ENCODE data around the gene RBMXL2.

RBMXL2 gene

DNA sequence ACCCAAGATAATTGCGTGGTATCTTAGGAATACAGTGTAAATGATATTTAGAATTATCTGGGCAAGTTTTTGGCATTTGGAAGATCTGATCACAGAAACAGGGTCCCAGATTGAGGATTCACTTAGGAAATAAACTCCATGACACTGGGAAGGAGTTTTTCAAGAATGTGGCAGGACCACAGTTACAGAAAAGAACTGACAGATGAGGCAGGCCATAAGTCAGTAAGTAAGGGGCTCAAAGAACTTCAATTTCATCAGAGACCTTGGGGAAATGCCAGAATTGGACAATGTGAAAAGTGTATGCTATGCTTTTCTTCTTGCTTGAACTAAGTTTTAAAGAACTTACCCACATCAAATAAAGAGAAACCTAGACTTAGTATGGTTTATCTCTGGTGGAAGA is 49.3 kb downstream of the RBMXL2 start:
- Histone ChIP-seq H3K79me1 (ENCODE audit: low read depth, low read length) (no peaks in the 10 kb centered on the region), H4K91ac (ENCODE audit: low read depth, low read length, poor library complexity) (no peak overlapping the region)

More for the DNA sequence above, 49.3 kb downstream of the RBMXL2 start:
- no peak overlapping the region for H3K23ac ChIP-seq (ENCODE audit: low read depth, low read length, poor library complexity)
- H2BK5ac ChIP-seq (ENCODE audit: low read length), result no peak overlapping the region
- no peaks in the 10 kb centered on the region for H3K4me1 ChIP-seq (ENCODE audit: control insufficient read depth in 2 of 2, insufficient read depth in 1 of 2, low read depth in 1 of 2, low read length in 2 of 2)
- no peak overlapping the region for H2AK5ac ChIP-seq (ENCODE audit: low read depth, low read length)
- H3K4me2 ChIP-seq (ENCODE audit: insufficient read depth, low read length, poor library complexity, severe bottlenecking), result no peak overlapping the region
- no peak overlapping the region for H2BK120ac ChIP-seq (ENCODE audit: low read depth, low read length)
- H2BK15ac ChIP-seq (ENCODE audit: low read length), result no peak overlapping the region
- H3K36me3 ChIP-seq (replicated peaks in 1 of 2; ENCODE audit: control insufficient read depth in 2 of 2, insufficient read depth in 2 of 2, low read length in 2 of 2), result no peaks in the 10 kb centered on the region
- H3K27me3 ChIP-seq (ENCODE audit: control insufficient read depth in 3 of 3, insufficient read depth in 3 of 3, low read depth in 1 of 3, low read length in 3 of 3), result no peaks in the 10 kb centered on the region
- no peak overlapping the region for H3K27ac ChIP-seq (replicated peaks; ENCODE audit: low read length)
- no peak overlapping the region for H3K4me3 ChIP-seq (ENCODE audit: low read length in 2 of 2)
- DNase-seq (ENCODE audit: low spot score), result no peak
- no peaks in the 10 kb centered on the region for H3K9me3 ChIP-seq (replicated peaks in 1 of 2; ENCODE audit: control insufficient read depth in 2 of 2, insufficient read depth in 1 of 2, low read depth in 1 of 2, low read length in 2 of 2)
- H4K8ac ChIP-seq (ENCODE audit: low read depth, low read length), result no peak overlapping the region
- H2AFZ ChIP-seq (ENCODE audit: low read length), result no peak overlapping the region
- H3K18ac ChIP-seq (ENCODE audit: low read length), result no peak overlapping the region
- WGBS, 2 donors (ENCODE audit: extremely low coverage in 2 of 2, insufficient read length in 2 of 2, insufficient replicate concordance in 1 of 2), result no CpG with 5 or more reads among the region's 1 CpG
- H3K9ac ChIP-seq (ENCODE audit: low read depth, low read length, poor library complexity), result no peak overlapping the region
- no peak overlapping the region for H2BK12ac ChIP-seq (ENCODE audit: low read length)
- H3K14ac ChIP-seq (ENCODE audit: low read length), result no peak overlapping the region
- no peak overlapping the region for H3K4ac ChIP-seq (ENCODE audit: low read length)

Data from neuronal stem cell (in vitro differentiated cells).